ENCODE measurements around the gene PPP1CA. TPM values are rescaled to one million over a fixed set of nuclear protein-coding genes. Genes with fewer than 3 reads are reported as not detected.

PPP1CA gene
- total RNA-seq, 1 experiment from 2014 or later, result 238 TPM

DNA sequence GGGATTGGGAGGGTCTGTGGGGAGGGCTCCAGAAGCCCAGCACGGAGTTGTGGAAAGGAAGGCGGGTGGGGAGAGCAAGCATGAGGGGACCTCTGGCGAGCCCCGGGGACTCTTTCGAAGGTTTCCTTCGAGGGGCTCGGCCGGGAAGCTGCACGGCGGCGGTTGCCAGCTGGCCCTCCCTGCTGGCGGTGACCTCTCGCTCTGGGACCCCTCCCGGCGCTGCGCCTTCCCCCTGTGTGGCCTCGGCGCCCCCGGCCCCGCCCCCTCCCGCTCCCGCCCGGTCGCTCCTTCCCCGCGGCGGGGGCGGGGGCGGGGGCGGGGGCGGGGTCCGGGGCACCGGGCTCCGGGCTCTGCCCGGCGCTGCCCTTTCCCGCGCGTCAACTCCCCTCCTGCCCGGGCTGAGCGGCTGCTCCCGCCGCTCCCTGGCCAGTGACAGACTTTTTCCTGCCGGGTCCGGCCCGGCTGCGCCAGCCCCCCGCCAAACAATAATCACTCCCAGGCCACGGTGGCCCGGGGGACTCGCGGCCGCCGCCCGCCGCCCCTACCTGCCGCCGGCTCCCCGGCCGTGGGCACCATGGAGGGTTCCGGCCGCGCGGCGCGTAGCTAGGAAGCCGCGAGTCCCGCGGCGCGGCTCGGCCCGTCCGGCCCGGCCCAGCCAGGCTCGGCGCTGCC is 29.2 kb downstream of the PPP1CA start:
- TF ChIP-seq CEBPB (IDR thresholded peaks at IDR 0.05; ENCODE audit: low read depth), result no peak
- no peak for TF ChIP-seq CBX3 (IDR thresholded peaks at IDR 0.05; ENCODE audit: low read depth)
- no peak for TF ChIP-seq SRF (IDR thresholded peaks at IDR 0.05; ENCODE audit: low read depth)
- peak; percentile 51 for TF ChIP-seq POLR2AphosphoS5 (IDR thresholded peaks at IDR 0.05; ENCODE audit: low read depth, low read length)
- peaks cover 54% of the 10 kb centered on the region for H3K79me2 ChIP-seq (ENCODE audit: insufficient read depth, low read length)
- peaks cover 44 to 81% of the 10 kb centered on the region in 2 experiments for H3K4me1 ChIP-seq (ENCODE audit: control insufficient read depth in 1 of 2, insufficient read depth in 2 of 2, low read length in 2 of 2)

DNA sequence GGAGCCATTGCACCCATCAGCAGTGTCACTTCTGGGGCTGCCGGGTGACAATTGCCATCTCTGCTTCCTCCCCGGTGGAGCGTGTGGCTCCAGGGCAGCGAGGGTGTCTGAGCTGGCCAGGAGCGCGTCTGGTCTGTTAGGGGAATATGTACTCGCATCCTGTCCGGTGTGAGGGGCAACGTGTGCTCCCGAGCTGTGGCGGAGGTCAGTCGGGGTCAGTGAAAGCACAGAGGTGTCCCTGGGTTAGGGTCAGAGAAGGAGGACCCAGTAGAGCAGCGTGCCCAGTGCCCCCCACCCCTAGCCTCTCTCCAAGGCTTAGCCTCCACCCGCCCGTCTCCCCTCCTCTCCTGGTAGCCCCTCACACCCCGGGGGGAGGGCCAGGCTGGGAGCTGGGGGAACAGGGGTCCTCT is 29.7 kb downstream of the PPP1CA start:
- intact Hi-C loops (cut with micrococcal nuclease), result loop anchor here (1.0 kb wide), 1 partner anchor 10 kb away; no protein-coding TSS in a partner anchor
- ATAC-seq (no peak), DNase-seq (ENCODE audit: low read depth, low spot score) (no peak)
- Histone ChIP-seq H3K4me3 (replicated peaks in 1 of 2; ENCODE audit: low read depth in 1 of 2, low read length in 2 of 2) (peak overlapping the region; percentile 64 to 83), H3K27ac (ENCODE audit: low read depth, low read length) (peak overlapping the region; percentile 100), H3K79me2 (ENCODE audit: insufficient read depth, low read length) (peaks cover 56% of the 10 kb centered on the region), H3K9ac (ENCODE audit: low read length) (peak overlapping the region; percentile 100), H2AFZ (ENCODE audit: low read depth, low read length, poor library complexity, severe bottlenecking) (no peak overlapping the region), H3K27me3 (ENCODE audit: insufficient read depth, low read length) (no peaks in the 10 kb centered on the region), H3K36me3 (ENCODE audit: control insufficient read depth in 1 of 2, insufficient read depth in 2 of 2, low read length in 2 of 2) (no peaks in the 10 kb centered on the region; a peak in 1 of 4 replicates), H4K20me1 (ENCODE audit: insufficient read depth) (no peaks in the 10 kb centered on the region), H3K4me1 (ENCODE audit: control insufficient read depth in 1 of 2, insufficient read depth in 2 of 2, low read length in 2 of 2) (peaks cover 38 to 81% of the 10 kb centered on the region in 2 experiments), H3K9me3 (ENCODE audit: control insufficient read depth in 1 of 2, insufficient read depth in 1 of 2, low read depth in 1 of 2, low read length in 2 of 2) (no peaks in the 10 kb centered on the region), H3K9me2 (ENCODE audit: insufficient read depth) (no peaks in the 10 kb centered on the region), H3K4me2 (ENCODE audit: low read length) (peak overlapping the region; percentile 88)
- ChIA-PET RAD21 (ENCODE audit: low non-redundant PET in 1 of 2, low total read pairs in 2 of 2, uncharacterized antibody in 2 of 2, unreplicated experiment in 2 of 2) (interaction anchor here in 1 of 2 experiments (3.3 kb wide), 1 partner anchor 10 kb away, joined by 15 read pairs; no protein-coding TSS in a partner anchor), POLR2A (interaction anchor here (2.0 to 15.1 kb wide), 3 partner anchors 9 to 18 kb away, joined by 7 to 210 read pairs (median 15); partner anchors contain the start of gene POLD4), CTCF (interaction anchor here (5.0 to 15.5 kb wide), 2 partner anchors 10 to 15 kb away, joined by 44 to 456 read pairs; partner anchors contain the start of gene POLD4)
- TF ChIP-seq EZH2phosphoT487 (IDR thresholded peaks at IDR 0.05; ENCODE audit: borderline replicate concordance) (no peak), ELF1 (IDR thresholded peaks at IDR 0.05; ENCODE audit: borderline replicate concordance, low read depth) (no peak), JUND (IDR thresholded peaks at IDR 0.05) (no peak), EGR1 (IDR thresholded peaks at IDR 0.05; ENCODE audit: low read depth) (no peak), POLR2AphosphoS5 (IDR thresholded peaks at IDR 0.05; ENCODE audit: low read depth, low read length) (no peak), EZH2 (IDR thresholded peaks at IDR 0.05) (no peak), FOSL1 (IDR thresholded peaks at IDR 0.05; ENCODE audit: low read depth) (no peak), SP1 (IDR thresholded peaks at IDR 0.05; ENCODE audit: low read depth) (no peak), POLR2A (IDR thresholded peaks at IDR 0.05; ENCODE audit: borderline replicate concordance, extremely low read depth, insufficient read depth, insufficient read length) (no peak), RAD21 (IDR thresholded peaks at IDR 0.05; ENCODE audit: low read depth) (no peak), ZFX (IDR thresholded peaks at IDR 0.05) (no peak), CBX3 (IDR thresholded peaks at IDR 0.05; ENCODE audit: low read depth) (no peak), ZNF274 (IDR thresholded peaks at IDR 0.05; ENCODE audit: low read depth, low read length) (no peak), SRF (IDR thresholded peaks at IDR 0.05; ENCODE audit: low read depth) (no peak), CEBPB (IDR thresholded peaks at IDR 0.05; ENCODE audit: low read depth) (no peak)
- TF ChIP-seq, protein P1, sequence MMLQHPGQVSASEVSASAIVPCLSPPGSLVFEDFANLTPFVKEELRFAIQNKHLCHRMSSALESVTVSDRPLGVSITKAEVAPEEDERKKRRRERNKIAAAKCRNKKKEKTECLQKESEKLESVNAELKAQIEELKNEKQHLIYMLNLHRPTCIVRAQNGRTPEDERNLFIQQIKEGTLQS (IDR thresholded peaks at IDR 0.05), result no peak
- TF ChIP-seq, protein P2, sequence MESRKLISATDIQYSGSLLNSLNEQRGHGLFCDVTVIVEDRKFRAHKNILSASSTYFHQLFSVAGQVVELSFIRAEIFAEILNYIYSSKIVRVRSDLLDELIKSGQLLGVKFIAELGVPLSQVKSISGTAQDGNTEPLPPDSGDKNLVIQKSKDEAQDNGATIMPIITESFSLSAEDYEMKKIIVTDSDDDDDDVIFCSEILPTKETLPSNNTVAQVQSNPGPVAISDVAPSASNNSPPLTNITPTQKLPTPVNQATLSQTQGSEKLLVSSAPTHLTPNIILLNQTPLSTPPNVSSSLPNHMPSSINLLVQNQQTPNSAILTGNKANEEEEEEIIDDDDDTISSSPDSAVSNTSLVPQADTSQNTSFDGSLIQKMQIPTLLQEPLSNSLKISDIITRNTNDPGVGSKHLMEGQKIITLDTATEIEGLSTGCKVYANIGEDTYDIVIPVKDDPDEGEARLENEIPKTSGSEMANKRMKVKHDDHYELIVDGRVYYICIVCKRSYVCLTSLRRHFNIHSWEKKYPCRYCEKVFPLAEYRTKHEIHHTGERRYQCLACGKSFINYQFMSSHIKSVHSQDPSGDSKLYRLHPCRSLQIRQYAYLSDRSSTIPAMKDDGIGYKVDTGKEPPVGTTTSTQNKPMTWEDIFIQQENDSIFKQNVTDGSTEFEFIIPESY (IDR thresholded peaks at IDR 0.05; ENCODE audit: extremely low read depth, insufficient replicate concordance, low read length), result no peak
- TF ChIP-seq, protein P3, sequence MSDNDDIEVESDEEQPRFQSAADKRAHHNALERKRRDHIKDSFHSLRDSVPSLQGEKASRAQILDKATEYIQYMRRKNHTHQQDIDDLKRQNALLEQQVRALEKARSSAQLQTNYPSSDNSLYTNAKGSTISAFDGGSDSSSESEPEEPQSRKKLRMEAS (IDR thresholded peaks at IDR 0.05), result no peak
- BruUV-seq (replicated peaks), result no TSS peak

More for the DNA sequence above, 29.2 kb downstream of the PPP1CA start:
- Histone ChIP-seq H3K4me2 (ENCODE audit: low read length) (peak overlapping the region; percentile 88), H3K9ac (ENCODE audit: low read length) (peak overlapping the region; percentile 100), H3K9me3 (ENCODE audit: control insufficient read depth in 1 of 2, insufficient read depth in 1 of 2, low read depth in 1 of 2, low read length in 2 of 2) (no peaks in the 10 kb centered on the region), H3K27ac (ENCODE audit: low read depth, low read length) (peak overlapping the region; percentile 100), H4K20me1 (ENCODE audit: insufficient read depth) (no peaks in the 10 kb centered on the region), H3K9me2 (ENCODE audit: insufficient read depth) (no peaks in the 10 kb centered on the region), H3K4me3 (replicated peaks in 1 of 2; ENCODE audit: low read depth in 1 of 2, low read length in 2 of 2) (peak overlapping the region; percentile 64 to 83), H3K36me3 (ENCODE audit: control insufficient read depth in 1 of 2, insufficient read depth in 2 of 2, low read length in 2 of 2) (no peaks in the 10 kb centered on the region; a peak in 1 of 4 replicates), H3K27me3 (ENCODE audit: insufficient read depth, low read length) (no peaks in the 10 kb centered on the region), H2AFZ (ENCODE audit: low read depth, low read length, poor library complexity, severe bottlenecking) (no peak overlapping the region)
- ChIA-PET RAD21 (ENCODE audit: low non-redundant PET in 1 of 2, low total read pairs in 2 of 2, uncharacterized antibody in 2 of 2, unreplicated experiment in 2 of 2) (interaction anchor here (0.6 to 3.3 kb wide), 2 partner anchors 10 to 111 kb away, joined by 3 to 15 read pairs; no protein-coding TSS in a partner anchor), POLR2A (interaction anchor here (2.0 to 15.1 kb wide), 3 partner anchors 9 to 18 kb away, joined by 7 to 210 read pairs (median 15); partner anchors contain the start of gene POLD4), CTCF (interaction anchor here (5.0 to 15.5 kb wide), 2 partner anchors 9 to 16 kb away, joined by 44 to 456 read pairs; partner anchors contain the start of gene POLD4)
- DNase-seq (ENCODE audit: low read depth, low spot score) (no peak), ATAC-seq (no peak)
- BruUV-seq (replicated peaks), result no TSS peak
- intact Hi-C loops (cut with micrococcal nuclease), result no loop called here
